AG08396 (cell line): ENCODE measurements around the gene GFOD2.

Experiments
- DNase-seq: peaks from one replicate; pipeline ENCODE4 v3.0.0; 2012; ENCODE audit warnings: low spot score, mixed read lengths

The GFOD2 gene

DNA sequence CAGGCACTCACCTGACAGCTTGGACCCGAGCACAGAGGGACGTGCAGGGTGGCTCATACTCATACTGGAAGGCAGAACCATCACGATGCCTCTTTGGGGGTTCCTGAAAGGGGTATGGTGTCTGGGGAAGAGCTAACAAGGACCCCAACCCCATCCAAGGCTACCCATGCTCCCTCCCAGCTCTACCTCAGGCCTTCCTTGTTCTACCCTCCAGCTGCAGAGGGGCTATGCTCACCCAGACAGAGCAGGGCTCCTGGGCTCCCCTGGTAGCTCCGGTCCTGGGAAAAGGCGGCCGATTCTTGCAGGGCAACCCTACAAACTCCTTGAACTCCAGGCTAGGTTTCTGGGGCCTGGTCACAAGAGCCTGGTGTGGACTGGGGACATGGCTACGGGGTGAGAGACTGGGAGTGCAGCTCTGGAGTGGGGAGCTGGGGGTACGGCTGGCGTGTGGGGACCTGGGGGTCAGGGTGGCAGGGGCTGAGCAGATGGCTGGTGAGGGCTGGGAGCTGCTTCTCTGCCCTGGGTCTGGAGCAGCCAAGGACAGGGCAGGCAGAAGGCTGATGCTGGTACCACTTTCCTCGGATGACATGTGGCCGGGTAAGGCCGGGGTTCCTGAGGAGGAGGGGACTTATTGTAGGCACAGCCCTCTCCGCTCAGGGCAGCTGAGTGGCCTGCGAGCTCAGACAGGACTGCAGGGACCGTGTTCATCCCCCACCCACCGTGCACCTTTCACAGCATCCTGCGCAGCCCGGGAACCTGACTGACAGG lies 61.2 kb downstream of the GFOD2 start:
- DNase-seq = no peak

GRCh38 chr16:67657017-67657608 lies 62.0 kb downstream of the GFOD2 start:
- no peak for DNase-seq

DNA sequence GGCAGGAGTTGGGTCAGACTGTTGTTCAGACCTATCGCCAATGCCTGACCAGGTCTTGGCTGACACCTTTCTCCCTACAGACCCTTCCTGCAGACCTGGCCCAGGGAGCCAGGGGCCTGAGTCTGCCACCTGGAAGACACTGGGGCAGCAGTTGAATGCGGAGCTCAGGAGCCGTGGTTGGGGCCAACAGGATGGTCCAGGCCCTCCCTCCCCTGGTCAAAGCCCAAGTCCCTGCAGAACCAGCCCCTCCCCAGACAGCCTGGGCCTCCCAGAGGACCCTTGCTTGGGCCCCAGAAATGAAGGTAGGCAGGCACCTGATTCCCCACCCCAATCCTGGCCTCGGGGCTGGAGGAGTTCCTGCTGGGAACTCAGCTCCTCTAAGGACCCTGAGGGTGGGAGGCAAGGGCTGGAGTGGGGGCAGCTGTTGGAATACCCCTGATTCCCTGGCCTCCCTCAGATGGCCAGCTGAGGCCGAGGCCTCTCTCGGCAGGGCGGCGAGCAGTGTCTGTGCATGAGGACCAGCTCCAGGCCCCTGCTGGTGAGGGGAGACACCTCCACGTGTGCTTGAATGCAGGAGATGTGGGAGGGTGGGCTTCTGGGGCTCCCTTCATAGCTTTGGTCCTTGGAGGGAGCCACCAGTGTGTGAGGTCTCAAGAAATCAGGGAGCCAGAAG lies 62.6 kb downstream of the GFOD2 start:
- DNase-seq = no peak

DNA sequence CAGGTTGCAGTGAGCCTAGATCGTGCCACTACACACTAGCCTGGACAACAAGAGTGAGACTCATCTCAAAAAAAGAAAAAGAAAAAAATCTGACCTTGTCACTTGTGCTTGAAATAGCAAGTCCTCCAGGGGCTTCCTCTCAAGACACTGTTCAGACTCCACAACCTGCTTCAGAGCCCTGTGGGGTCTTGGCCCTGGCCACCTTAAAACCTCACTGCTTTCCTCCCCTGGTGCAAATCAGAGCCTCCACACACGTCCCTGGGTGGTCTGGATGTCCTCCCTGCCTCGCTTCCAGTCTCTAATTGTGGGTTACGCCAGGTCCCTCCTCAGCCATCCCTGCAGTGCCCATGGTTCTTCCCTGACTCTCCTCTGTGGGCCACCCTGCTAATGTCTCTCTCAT lies 63.8 kb downstream of the GFOD2 start:
- no peak for DNase-seq

- no peak for DNase-seq
Observed at GRCh38 chr16:67654403-67654911, 64.7 kb downstream of the GFOD2 start.

- peak; percentile 59 for DNase-seq
Observed at GRCh38 chr16:67653789-67654402, 65.2 kb downstream of the GFOD2 start.

- DNase-seq = peak; percentile 65
Observed at GRCh38 chr16:67653128-67653788, 65.9 kb downstream of the GFOD2 start.

DNA sequence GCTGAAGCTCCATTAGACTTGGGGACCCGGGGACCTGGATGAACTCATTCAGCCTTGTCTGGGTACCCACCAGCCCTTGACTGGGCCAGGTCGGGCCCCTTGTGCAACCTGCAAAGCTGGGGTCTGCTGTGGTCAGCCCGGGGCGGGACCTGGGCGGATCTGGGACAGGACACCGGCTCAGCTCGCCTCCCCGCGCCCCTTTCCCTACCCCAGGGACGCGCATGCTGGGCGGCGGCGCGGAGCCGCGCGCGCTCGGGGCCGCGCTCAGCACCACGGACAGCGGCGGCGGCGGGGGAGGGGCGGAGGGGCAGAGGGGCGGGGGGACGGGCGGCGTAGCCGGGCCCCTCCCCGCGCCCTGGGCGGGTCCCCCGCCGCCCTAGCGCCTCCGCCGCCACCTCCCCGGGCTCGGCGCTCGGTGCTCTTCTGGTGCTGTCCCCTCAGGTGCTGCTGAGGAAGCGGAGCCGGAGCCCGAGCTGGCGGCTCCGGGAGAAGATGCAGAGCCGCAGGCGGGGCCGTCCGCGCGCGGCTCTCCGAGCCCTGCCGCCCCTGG lies 66.5 kb downstream of the GFOD2 start:
- DNase-seq = peak; percentile 83

DNA sequence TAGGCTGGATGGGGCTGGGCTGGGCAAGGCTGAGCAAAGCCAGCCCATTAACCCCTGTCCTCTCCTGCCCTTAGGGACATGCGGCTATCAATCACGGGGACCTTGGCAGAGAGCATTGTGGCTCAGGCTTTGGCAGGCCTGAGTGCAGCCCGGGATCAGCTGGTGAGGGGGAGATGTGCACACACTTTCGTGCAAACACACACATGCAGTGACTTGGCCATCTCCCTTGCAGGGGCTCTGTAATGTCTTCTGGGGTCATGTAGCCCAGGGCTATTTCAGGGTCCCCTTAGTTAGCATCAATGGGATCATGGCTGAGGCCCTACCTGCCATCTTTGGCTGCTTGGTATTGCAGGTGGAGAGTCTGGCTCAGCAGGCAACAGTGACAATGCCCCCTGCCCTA lies 67.3 kb downstream of the GFOD2 start:
- DNase-seq = no peak

DNA sequence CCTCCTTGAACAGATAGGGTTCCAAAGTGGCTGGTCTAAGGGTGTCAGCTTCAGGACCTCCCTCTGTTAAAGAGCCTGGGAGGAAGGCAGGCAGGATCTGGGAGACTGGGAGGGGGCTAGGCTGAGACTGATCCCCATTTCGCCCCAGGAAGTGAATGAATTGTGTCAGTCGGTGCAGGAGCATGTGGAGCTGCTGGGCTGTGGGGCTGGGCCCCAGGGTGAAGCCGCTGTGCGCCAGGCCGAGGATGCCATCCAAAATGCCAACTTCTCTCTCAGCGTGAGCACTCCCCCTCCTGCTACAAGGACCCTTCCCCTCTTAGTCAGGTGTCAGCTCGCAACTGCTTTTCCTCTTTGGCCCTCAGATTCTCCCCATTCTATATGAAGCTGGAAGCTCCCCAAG lies 68.1 kb downstream of the GFOD2 start:
- DNase-seq = no peak

DNA sequence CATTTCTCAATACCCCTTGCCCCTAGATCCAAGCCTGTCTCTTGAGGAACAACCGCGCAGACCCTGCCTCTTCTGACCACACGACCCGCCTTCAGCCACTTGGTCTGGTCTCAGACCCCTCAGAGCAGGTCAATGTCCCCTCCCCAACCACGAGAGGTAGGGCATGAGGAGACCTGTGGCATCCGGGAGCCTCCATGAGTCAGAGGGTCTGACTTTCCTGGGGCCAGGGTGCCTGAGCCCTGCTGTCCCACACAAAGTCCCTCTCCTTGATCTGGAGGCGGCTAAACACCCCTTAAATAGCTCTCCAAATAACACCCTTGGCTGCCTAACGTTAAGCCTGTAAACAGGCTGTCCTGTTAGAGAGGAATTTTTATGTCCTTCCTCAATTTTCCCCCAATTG lies 69.1 kb downstream of the GFOD2 start:
- DNase-seq = no peak

DNA sequence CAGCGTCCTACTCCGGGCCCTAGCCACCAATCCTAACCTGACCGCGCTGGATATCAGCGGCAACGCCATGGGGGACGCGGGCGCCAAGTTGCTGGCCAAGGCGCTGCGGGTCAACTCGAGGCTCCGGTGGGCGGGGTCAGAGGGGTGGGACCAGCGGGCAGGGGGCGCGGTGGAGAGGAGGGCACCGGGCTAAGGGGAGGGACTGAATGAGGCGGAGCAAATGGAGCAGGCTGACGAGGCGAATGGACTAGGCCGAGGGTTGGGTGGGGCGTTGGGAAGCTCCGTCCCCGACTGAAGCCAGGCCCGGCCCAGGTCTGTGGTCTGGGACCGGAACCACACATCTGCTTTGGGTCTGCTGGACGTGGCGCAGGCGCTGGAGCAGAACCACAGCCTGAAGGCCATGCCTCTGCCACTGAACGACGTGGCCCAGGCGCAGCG lies 69.6 kb downstream of the GFOD2 start:
- DNase-seq = no peak

- peak; percentile 12 for DNase-seq
Observed at GRCh38 chr16:67648764-67649407, 70.2 kb downstream of the GFOD2 start.

GRCh38 chr16:67648088-67648763 lies 70.9 kb downstream of the GFOD2 start:
- DNase-seq = peak; percentile 11

DNA sequence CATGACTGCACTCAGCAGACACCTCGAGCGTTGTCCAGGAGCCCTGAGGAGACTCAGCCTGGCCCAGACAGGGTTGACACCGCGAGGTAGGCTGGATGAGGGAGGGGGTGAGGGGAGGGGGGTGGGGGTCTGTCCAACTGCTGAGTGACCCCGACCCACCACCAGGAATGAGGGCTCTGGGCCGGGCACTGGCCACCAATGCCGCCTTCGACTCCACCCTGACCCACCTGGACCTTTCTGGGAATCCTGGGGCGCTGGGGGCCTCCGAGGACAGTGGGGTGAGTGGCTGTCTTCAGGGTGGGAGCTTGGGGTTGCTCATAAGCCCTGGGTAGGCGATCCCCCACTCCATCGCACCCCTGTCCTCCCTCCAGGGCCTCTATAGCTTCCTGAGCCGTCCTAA lies 71.4 kb downstream of the GFOD2 start:
- no peak for DNase-seq

DNA sequence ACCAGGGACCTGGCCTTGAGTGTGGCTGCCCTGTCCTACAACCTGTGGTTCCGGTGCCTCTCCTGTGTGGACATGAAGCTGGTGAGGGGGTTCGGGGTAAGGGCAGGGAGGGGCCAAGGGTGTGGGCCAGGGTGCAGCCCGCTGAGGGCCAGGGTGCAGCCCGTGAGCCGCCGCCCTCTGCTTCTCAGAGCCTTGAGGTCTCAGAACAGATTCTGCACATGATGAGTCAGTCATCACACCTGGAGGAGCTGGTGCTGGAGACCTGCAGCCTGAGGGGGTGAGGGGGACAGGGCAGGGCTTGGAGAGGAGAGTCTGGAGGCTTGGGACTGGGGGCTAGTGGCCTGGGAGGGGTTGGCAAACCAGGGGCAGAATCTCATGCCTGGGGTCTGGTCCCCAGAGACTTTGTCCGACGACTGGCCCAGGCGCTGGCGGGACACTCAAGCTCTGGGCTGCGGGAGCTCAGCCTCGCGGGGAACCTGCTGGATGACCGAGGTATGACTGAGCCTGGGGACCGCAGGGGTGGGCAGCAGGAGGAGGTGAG lies 71.9 kb downstream of the GFOD2 start:
- peak; percentile 10 for DNase-seq

- peak; percentile 13 for DNase-seq
Observed at GRCh38 chr16:67645397-67646121, 73.6 kb downstream of the GFOD2 start.

DNA sequence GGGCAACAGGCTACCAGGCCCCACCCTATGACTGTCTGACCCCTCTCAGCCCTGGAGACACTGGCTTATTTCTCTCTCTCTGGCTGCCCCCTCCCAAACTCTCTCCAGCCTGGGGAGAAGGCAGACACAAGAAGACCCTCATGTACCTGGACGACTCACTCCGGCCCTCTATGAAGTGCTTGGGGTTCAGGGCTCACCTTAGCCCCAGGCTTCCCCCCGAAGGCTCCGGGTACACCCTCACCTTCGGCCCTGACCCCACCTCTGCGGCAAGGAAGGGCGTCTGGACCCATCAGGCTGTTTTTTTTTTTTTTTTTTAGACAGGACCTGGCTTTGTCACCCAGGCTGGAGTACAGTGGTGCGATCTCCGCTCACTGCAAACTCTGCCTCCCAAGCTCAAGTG lies 75.1 kb downstream of the GFOD2 start:
- no peak for DNase-seq
